Osteocyte (in vitro differentiated cells): ENCODE measurements around the gene UNC45A. TPM values are rescaled to one million over a fixed set of nuclear protein-coding genes. Genes with fewer than 3 reads are reported as not detected.
"Not testable (repeated sequence)": the region's sequence is repeated elsewhere in the genome, so short reads cannot be mapped to it uniquely, and the experiment has no call there.

Experiments used
- DNase-seq: peaks from one replicate; pipeline ENCODE4 v3.0.0; 2021; ENCODE audit warnings: mixed read lengths; ENCODE audit not compliant: unreplicated experiment; ENCODE audit errors: extremely low spot score
- H3K27ac Mint-ChIP-seq: one replicate; pipeline ENCODE4 v1.8.0; 2021; ENCODE audit warnings: mild to moderate bottlenecking, mixed read lengths; ENCODE audit not compliant: unreplicated experiment
- H3K27me3 Mint-ChIP-seq: one replicate; pipeline ENCODE4 v1.8.0; 2021; ENCODE audit warnings: mixed read lengths; ENCODE audit not compliant: unreplicated experiment
- H3K36me3 Mint-ChIP-seq: one replicate; pipeline ENCODE4 v1.8.0; 2021; ENCODE audit warnings: mixed read lengths; ENCODE audit not compliant: unreplicated experiment
- H3K4me1 Mint-ChIP-seq: one replicate; pipeline ENCODE4 v1.8.0; 2021; ENCODE audit warnings: mixed read lengths; ENCODE audit not compliant: unreplicated experiment
- H3K4me3 Mint-ChIP-seq: one replicate; pipeline ENCODE4 v1.8.0; 2021; ENCODE audit warnings: mild to moderate bottlenecking, moderate library complexity, mixed read lengths; ENCODE audit not compliant: unreplicated experiment
- H3K9me3 Mint-ChIP-seq: one replicate; pipeline ENCODE4 v1.8.0; 2021; ENCODE audit warnings: mixed read lengths; ENCODE audit not compliant: unreplicated experiment
- total RNA-seq: library from RNA; stranded (reverse); gene quantifications from 2 replicates; pipeline ENCODE4 v1.2.1, GENCODE V29; 2021
- TF ChIP-seq, protein P1 (sequence below): fragments of 200-600 bp; sonication (generic); IDR thresholded peaks from 2 replicates; pipeline ENCODE4 v1.5.0; 2021; ENCODE audit warnings: antibody characterized with exemption, mild to moderate bottlenecking, moderate library complexity

The UNC45A gene
- total RNA-seq, 1 donor from 2014 or later, result 83.0 TPM

DNA sequence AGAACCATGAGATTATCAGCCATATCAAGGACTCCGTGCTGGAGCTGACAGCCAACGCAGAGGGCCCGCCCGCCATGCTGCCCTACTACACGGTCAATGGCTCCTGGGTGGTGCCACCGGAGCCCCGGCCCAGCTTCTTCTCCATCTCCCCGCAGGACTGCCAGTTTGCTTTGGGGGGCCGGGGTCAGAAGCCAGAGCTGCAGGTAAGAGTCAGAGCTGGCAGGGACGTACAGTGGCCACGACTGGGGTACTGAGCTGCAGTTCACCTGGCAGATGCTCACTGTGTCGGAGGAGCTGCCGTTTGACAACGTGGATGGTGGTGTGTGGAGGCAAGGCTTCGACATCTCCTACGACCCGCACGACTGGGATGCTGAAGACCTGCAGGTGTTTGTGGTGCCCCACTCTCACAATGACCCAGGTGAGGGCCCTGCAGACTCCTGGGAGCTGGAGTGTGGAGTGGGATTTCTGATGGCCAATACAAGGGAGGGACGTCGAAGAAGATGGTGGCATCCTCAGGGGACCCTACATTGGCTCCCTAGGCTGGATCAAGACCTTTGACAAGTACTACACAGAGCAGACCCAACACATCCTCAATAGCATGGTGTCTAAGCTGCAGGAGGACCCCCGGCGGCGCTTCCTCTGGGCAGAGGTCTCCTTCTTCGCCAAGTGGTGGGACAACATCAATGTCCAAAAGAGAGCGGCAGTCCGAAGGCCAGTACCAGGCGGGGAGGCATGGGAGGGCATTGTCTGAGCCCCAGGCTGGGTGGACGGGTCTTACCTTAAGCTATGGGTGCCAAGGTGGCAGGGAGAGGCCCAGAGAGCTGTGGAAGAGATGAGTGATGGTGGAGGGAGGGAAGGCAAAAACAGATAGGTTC, 29.5 kb upstream of the UNC45A start:
- no peaks in the 10 kb centered on the region for H3K27me3 Mint-ChIP-seq
- TF ChIP-seq, protein P1, sequence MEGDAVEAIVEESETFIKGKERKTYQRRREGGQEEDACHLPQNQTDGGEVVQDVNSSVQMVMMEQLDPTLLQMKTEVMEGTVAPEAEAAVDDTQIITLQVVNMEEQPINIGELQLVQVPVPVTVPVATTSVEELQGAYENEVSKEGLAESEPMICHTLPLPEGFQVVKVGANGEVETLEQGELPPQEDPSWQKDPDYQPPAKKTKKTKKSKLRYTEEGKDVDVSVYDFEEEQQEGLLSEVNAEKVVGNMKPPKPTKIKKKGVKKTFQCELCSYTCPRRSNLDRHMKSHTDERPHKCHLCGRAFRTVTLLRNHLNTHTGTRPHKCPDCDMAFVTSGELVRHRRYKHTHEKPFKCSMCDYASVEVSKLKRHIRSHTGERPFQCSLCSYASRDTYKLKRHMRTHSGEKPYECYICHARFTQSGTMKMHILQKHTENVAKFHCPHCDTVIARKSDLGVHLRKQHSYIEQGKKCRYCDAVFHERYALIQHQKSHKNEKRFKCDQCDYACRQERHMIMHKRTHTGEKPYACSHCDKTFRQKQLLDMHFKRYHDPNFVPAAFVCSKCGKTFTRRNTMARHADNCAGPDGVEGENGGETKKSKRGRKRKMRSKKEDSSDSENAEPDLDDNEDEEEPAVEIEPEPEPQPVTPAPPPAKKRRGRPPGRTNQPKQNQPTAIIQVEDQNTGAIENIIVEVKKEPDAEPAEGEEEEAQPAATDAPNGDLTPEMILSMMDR, result no peak
- DNase-seq, result no peak
- no peak overlapping the region for H3K27ac Mint-ChIP-seq
- H3K36me3 Mint-ChIP-seq, result peaks cover 13% of the 10 kb centered on the region
- peaks cover 18% of the 10 kb centered on the region for H3K4me1 Mint-ChIP-seq
- no peaks in the 10 kb centered on the region for H3K9me3 Mint-ChIP-seq
- H3K4me3 Mint-ChIP-seq, result no peak overlapping the region

DNA sequence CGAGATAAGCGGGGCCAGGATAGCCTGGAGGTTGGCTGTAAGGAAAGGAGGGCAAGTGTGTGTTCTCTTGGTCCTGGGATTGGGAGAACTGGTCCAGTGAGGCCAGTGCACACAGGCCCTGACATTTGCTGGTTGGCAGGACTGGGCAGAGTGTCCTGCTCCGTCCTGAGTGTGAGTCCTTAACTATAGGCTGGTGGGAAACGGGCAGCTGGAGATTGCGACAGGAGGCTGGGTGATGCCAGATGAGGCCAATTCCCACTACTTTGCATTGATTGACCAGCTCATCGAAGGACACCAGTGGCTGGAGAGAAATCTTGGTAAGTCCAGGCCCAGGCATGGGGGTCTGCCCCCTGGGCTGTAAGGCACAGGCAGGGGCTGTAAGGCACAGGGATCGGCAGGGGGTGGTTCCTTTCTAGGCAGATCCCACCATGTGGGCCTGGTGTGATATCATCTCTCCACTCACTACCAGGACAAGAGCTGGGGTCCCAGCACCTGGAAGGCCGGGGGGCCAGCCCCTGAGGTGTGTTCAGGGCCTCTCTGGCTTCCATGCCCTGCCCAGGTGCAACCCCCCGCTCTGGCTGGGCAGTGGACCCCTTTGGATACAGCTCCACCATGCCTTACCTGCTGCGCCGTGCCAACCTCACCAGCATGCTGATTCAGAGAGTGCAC, 28.8 kb upstream of the UNC45A start:
- TF ChIP-seq, protein P1, result no peak
- no peaks in the 10 kb centered on the region for H3K9me3 Mint-ChIP-seq
- DNase-seq, result no peak
- H3K27me3 Mint-ChIP-seq, result no peaks in the 10 kb centered on the region
- no peak overlapping the region for H3K4me3 Mint-ChIP-seq
- peaks cover 13% of the 10 kb centered on the region for H3K36me3 Mint-ChIP-seq
- no peak overlapping the region for H3K27ac Mint-ChIP-seq
- peaks cover 15% of the 10 kb centered on the region for H3K4me1 Mint-ChIP-seq

DNA sequence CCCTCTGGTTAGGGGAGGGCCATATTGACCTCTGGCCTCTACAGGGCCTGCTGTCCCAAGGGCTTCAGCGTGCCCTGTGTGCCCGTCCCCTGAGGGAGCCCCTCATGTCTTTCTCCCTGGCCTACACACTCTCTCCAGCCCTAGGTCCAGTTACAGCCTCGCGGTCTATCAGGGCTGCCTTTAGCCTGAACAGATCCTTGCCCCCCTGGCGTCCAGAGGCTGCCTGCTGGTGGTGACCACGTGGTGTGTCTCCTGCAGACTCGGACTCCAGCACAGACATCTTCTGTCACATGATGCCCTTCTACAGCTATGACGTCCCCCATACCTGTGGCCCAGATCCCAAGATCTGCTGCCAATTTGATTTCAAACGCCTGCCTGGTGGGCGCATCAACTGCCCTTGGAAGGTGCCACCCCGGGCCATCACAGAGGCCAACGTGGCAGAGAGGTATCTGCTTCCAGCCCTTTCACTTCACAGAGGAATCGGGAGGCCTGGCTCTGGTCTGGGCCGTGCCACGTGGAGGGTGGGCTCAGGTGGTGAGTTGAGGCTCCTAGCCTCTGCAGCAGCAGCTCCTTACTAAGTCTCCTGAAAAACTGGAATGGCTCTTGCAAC, 27.9 kb upstream of the UNC45A start:
- H3K36me3 Mint-ChIP-seq, result peaks cover 16% of the 10 kb centered on the region
- peaks cover 7% of the 10 kb centered on the region for H3K4me1 Mint-ChIP-seq
- no peak overlapping the region for H3K4me3 Mint-ChIP-seq
- no peaks in the 10 kb centered on the region for H3K27me3 Mint-ChIP-seq
- TF ChIP-seq, protein P1, result no peak
- no peaks in the 10 kb centered on the region for H3K9me3 Mint-ChIP-seq
- DNase-seq, result no peak
- H3K27ac Mint-ChIP-seq, result no peak overlapping the region

DNA sequence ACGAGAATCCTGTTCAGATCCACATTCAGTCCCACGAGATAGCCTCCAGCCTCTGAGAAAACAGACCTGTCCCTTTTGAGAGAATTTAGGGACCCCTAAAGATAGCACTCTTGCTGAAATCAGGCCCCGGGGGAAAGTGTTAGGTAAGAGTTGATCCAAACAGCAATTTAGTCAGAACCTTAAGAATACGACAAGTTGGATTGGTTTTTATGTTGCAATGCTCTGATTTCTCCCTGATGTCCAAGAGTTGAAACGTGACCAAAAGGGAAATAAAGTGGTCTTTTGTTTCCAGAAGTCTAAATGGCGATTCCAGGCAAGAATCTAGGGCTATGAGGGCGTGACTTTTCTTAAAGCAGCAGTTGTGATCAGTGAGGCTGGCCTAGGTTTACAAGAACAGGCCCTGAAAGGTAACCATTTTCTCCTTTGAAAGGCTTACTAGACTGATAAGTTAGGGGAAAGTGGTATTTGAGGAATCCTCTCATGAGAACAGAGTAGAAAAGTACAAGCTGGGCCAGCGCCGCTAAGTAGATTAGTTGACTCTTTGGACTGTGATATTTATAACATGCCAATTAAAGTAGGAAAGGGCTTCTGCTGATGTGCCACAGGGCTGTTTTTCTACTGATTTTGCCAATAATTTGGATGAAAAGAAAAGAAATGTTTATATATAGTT, 27.1 kb upstream of the UNC45A start:
- no peaks in the 10 kb centered on the region for H3K27me3 Mint-ChIP-seq
- DNase-seq, result no peak
- peaks cover 7% of the 10 kb centered on the region for H3K4me1 Mint-ChIP-seq
- H3K27ac Mint-ChIP-seq, result no peak overlapping the region
- peaks cover 16% of the 10 kb centered on the region for H3K36me3 Mint-ChIP-seq
- no peak overlapping the region for H3K4me3 Mint-ChIP-seq
- no peaks in the 10 kb centered on the region for H3K9me3 Mint-ChIP-seq
- TF ChIP-seq, protein P1, result no peak

DNA sequence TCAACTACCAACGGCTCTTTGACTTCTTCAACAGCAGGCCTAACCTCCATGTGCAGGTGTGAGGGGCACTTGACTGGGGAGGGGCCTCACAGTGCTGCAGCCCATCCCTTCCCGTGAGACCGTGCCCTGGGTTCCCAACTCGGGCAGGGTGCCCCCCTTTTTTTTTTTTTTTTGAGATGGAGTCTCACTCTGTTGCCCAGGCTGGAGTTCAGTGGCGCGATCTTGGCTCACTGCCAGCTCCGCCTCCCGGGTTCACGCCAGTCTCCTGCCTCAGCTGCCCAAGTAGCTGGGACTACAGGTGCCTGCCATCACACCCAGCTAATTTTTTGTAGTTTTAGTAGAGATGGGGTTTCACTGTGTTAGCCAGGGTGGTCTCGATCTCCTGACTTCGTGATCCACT, 25.6 kb upstream of the UNC45A start:
- H3K36me3 Mint-ChIP-seq, result peaks cover 22% of the 10 kb centered on the region
- not testable (repeated sequence) for H3K4me3 Mint-ChIP-seq, H3K9me3 Mint-ChIP-seq, H3K4me1 Mint-ChIP-seq, DNase-seq, H3K27me3 Mint-ChIP-seq, H3K27ac Mint-ChIP-seq
